ENCODE measurements around the gene ABCC5. TPM values are rescaled to one million over a fixed set of nuclear protein-coding genes. Genes with fewer than 3 reads are reported as not detected.
"Not testable (repeated sequence)": the region's sequence is repeated elsewhere in the genome, so short reads cannot be mapped to it uniquely, and the experiment has no call there.

The ABCC5 gene
- polyA plus RNA-seq, 1 donor (not counting 4 experiments of a cell fraction or from before 2014, with no cell fraction given): 28.7 TPM

DNA sequence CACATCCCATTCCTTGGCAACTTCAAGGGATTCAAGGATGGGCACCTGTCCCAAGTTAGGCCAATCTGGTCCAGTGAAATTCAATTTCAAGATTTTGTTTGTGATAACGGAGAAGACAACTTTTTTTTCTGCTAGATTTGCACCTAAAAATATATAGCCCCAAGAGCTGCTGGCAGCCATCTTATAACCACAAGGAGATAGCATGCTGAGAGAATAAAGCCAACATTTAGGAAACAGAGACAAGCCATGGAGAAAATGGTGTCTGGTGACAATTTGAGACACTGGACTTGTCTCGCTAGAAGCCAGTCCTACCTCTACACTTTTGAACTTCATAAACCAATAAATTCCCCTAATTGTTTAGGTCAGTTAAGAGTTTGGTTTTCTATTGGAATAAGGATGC is 138.4 kb downstream of the ABCC5 start:
- H3K79me2 ChIP-seq (ENCODE audit: control insufficient read depth, insufficient read depth, low read length): peaks cover 85% of the 10 kb centered on the region
- TF ChIP-seq EZH2 (IDR thresholded peaks at IDR 0.05; ENCODE audit: low read length): no peak
- TF ChIP-seq, protein P1, sequence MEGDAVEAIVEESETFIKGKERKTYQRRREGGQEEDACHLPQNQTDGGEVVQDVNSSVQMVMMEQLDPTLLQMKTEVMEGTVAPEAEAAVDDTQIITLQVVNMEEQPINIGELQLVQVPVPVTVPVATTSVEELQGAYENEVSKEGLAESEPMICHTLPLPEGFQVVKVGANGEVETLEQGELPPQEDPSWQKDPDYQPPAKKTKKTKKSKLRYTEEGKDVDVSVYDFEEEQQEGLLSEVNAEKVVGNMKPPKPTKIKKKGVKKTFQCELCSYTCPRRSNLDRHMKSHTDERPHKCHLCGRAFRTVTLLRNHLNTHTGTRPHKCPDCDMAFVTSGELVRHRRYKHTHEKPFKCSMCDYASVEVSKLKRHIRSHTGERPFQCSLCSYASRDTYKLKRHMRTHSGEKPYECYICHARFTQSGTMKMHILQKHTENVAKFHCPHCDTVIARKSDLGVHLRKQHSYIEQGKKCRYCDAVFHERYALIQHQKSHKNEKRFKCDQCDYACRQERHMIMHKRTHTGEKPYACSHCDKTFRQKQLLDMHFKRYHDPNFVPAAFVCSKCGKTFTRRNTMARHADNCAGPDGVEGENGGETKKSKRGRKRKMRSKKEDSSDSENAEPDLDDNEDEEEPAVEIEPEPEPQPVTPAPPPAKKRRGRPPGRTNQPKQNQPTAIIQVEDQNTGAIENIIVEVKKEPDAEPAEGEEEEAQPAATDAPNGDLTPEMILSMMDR (optimal IDR thresholded peaks at IDR 0.05 in 1 of 3, IDR thresholded peaks at IDR 0.05 in 1 of 3, conservative IDR thresholded peaks at IDR 0.05 in 1 of 3; ENCODE audit: extremely low read depth in 1 of 3, insufficient read depth in 2 of 3, low read length in 3 of 3): no peak
- no peak overlapping the region for H3K4me3 ChIP-seq (ENCODE audit: control insufficient read depth in 2 of 3, extremely low read depth in 1 of 3, insufficient read depth in 2 of 3, low read depth in 1 of 3, low read length in 3 of 3)
- H3K4me2 ChIP-seq (ENCODE audit: control insufficient read depth, extremely low read depth, insufficient read depth, low read depth, low read length): no peak overlapping the region
- dilution Hi-C loops (cut with MboI; ENCODE audit: extremely low pct_ligation_motif_present, low sequenced_read_pairs): no loop called here
- H3K36me3 ChIP-seq (ENCODE audit: control insufficient read depth in 2 of 2, extremely low read depth in 1 of 2, insufficient read depth in 2 of 2, low read length in 2 of 2): no peaks in the 10 kb centered on the region
- no peaks in the 10 kb centered on the region for H3K9me1 ChIP-seq (ENCODE audit: control insufficient read depth, extremely low read depth, insufficient read depth, low read length)
- no peak overlapping the region for H3K27ac ChIP-seq (ENCODE audit: control insufficient read depth, insufficient read depth, low read length)
- no peak for DNase-seq (ENCODE audit: low read depth, low spot score)
- H3K27me3 ChIP-seq (ENCODE audit: control insufficient read depth, extremely low read depth, insufficient read depth, low read length): no peaks in the 10 kb centered on the region
- H3K9ac ChIP-seq (ENCODE audit: control insufficient read depth, extremely low read depth, insufficient read depth, low read length): no peak overlapping the region
- H3K4me1 ChIP-seq (ENCODE audit: control insufficient read depth, extremely low read depth, insufficient read depth, low read length): peaks cover 12% of the 10 kb centered on the region
- no peaks in the 10 kb centered on the region for H4K20me1 ChIP-seq (ENCODE audit: control insufficient read depth, extremely low read depth, insufficient read depth, low read length)
- no peak overlapping the region for H2AFZ ChIP-seq (ENCODE audit: control insufficient read depth, low read length)
- H3K9me3 ChIP-seq (ENCODE audit: control insufficient read depth, low read depth, low read length): no peaks in the 10 kb centered on the region
- no peak for FAIRE-seq

GRCh38 chr3:183878071-183878470 is 139.6 kb downstream of the ABCC5 start:
- no peak overlapping the region for H2AFZ ChIP-seq (ENCODE audit: control insufficient read depth, low read length)
- TF ChIP-seq, protein P1 (optimal IDR thresholded peaks at IDR 0.05 in 1 of 3, IDR thresholded peaks at IDR 0.05 in 1 of 3, conservative IDR thresholded peaks at IDR 0.05 in 1 of 3; ENCODE audit: extremely low read depth in 1 of 3, insufficient read depth in 2 of 3, low read length in 3 of 3): no peak
- no peak for TF ChIP-seq EZH2 (IDR thresholded peaks at IDR 0.05; ENCODE audit: low read length)
- no peak for FAIRE-seq
- no peak overlapping the region for H3K4me2 ChIP-seq (ENCODE audit: control insufficient read depth, extremely low read depth, insufficient read depth, low read depth, low read length)
- dilution Hi-C loops (cut with MboI; ENCODE audit: extremely low pct_ligation_motif_present, low sequenced_read_pairs): no loop called here
- no peaks in the 10 kb centered on the region for H4K20me1 ChIP-seq (ENCODE audit: control insufficient read depth, extremely low read depth, insufficient read depth, low read length)
- no peak overlapping the region for H3K9ac ChIP-seq (ENCODE audit: control insufficient read depth, extremely low read depth, insufficient read depth, low read length)
- H3K4me3 ChIP-seq (ENCODE audit: control insufficient read depth in 2 of 3, extremely low read depth in 1 of 3, insufficient read depth in 2 of 3, low read depth in 1 of 3, low read length in 3 of 3): no peak overlapping the region
- peaks cover 83% of the 10 kb centered on the region for H3K79me2 ChIP-seq (ENCODE audit: control insufficient read depth, insufficient read depth, low read length)
- peaks cover 7% of the 10 kb centered on the region for H3K4me1 ChIP-seq (ENCODE audit: control insufficient read depth, extremely low read depth, insufficient read depth, low read length)
- no peaks in the 10 kb centered on the region for H3K36me3 ChIP-seq (ENCODE audit: control insufficient read depth in 2 of 2, extremely low read depth in 1 of 2, insufficient read depth in 2 of 2, low read length in 2 of 2)
- DNase-seq (ENCODE audit: low read depth, low spot score): no peak
- no peaks in the 10 kb centered on the region for H3K27me3 ChIP-seq (ENCODE audit: control insufficient read depth, extremely low read depth, insufficient read depth, low read length)
- no peaks in the 10 kb centered on the region for H3K9me3 ChIP-seq (ENCODE audit: control insufficient read depth, low read depth, low read length)
- H3K9me1 ChIP-seq (ENCODE audit: control insufficient read depth, extremely low read depth, insufficient read depth, low read length): no peaks in the 10 kb centered on the region
- H3K27ac ChIP-seq (ENCODE audit: control insufficient read depth, insufficient read depth, low read length): no peak overlapping the region

DNA sequence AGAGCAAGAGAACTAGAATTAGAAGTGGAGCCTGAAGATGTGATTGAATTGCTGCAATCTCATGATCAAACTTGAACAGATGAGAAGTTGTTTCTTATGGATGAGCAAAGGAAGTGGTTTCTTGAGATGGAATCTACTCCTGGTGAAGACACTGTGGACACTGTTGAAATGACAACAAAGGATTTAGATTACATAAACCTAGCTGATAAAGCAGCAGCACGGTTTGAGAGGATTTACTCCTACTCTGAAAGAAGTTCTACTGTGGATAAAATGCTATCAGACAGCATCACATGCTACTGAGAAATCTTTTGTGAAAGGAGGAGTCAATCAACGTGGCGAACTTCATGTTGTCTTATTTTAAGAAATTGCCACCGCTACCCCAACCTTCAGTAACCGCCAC is 140.5 kb downstream of the ABCC5 start:
- FAIRE-seq; dilution Hi-C loops (cut with MboI; ENCODE audit: extremely low pct_ligation_motif_present, low sequenced_read_pairs): not testable (repeated sequence)

More for the DNA sequence above, 140.5 kb downstream of the ABCC5 start:
- H3K27me3 ChIP-seq (ENCODE audit: control insufficient read depth, extremely low read depth, insufficient read depth, low read length); H3K4me3 ChIP-seq (ENCODE audit: control insufficient read depth in 2 of 3, extremely low read depth in 1 of 3, insufficient read depth in 2 of 3, low read depth in 1 of 3, low read length in 3 of 3); H3K27ac ChIP-seq (ENCODE audit: control insufficient read depth, insufficient read depth, low read length); H3K9me1 ChIP-seq (ENCODE audit: control insufficient read depth, extremely low read depth, insufficient read depth, low read length); H3K9ac ChIP-seq (ENCODE audit: control insufficient read depth, extremely low read depth, insufficient read depth, low read length); H3K36me3 ChIP-seq (ENCODE audit: control insufficient read depth in 2 of 2, extremely low read depth in 1 of 2, insufficient read depth in 2 of 2, low read length in 2 of 2); H3K4me2 ChIP-seq (ENCODE audit: control insufficient read depth, extremely low read depth, insufficient read depth, low read depth, low read length); H3K4me1 ChIP-seq (ENCODE audit: control insufficient read depth, extremely low read depth, insufficient read depth, low read length); H3K9me3 ChIP-seq (ENCODE audit: control insufficient read depth, low read depth, low read length); H2AFZ ChIP-seq (ENCODE audit: control insufficient read depth, low read length); H4K20me1 ChIP-seq (ENCODE audit: control insufficient read depth, extremely low read depth, insufficient read depth, low read length); DNase-seq (ENCODE audit: low read depth, low spot score): not testable (repeated sequence)
- H3K79me2 ChIP-seq (ENCODE audit: control insufficient read depth, insufficient read depth, low read length): peaks cover 83% of the 10 kb centered on the region

Data from keratinocyte (primary cell).